AG04450 (cell line): ENCODE data around the gene KLRG1. TPM values are rescaled to one million over a fixed set of nuclear protein-coding genes. Genes with fewer than 3 reads are reported as not detected.

Experiments used
- CTCF ChIA-PET: fragments of 300-600, 350-600 bp; formaldehyde crosslinking; extraction: SDS; loops from one replicate; lab custom pipeline; 2022; ENCODE audit warnings: antibody characterized with exemption, inconsistent platforms; lab: Charles Lee
- POLR2A ChIA-PET: fragments of 350-600 bp; formaldehyde crosslinking; extraction: SDS; loops from one replicate; lab custom pipeline; 2021; ENCODE audit warnings: antibody characterized with exemption, inconsistent platforms; lab: Yijun Ruan, JAX
- DNase-seq: peaks from one replicate; pipeline ENCODE4 v3.0.0-alpha.2; 2011; ENCODE audit warnings: low read depth, low spot score
- H3K27ac ChIP-seq: one replicate; pipeline ENCODE4 v1.5.1; 2012; ENCODE audit warnings: low read depth, low read length, control low read depth
- H3K27me3 ChIP-seq: one replicate; pipeline ENCODE4 v1.6.0; 2012; ENCODE audit warnings: low read length; ENCODE audit not compliant: control insufficient read depth, insufficient read depth
- H3K4me3 ChIP-seq: 2 replicates; pipeline ENCODE4 v1.5.1; 2011; ENCODE audit warnings: mild to moderate bottlenecking, low read depth, low read length, control low read depth
- H3K9me3 ChIP-seq: 2 replicates; pipeline ENCODE4 v1.5.1; 2012; ENCODE audit warnings: low read length; ENCODE audit not compliant: control insufficient read depth, insufficient read depth
- polyA minus RNA-seq: library from RNA; depleted of rRNA, polyadenylated mRNA; stranded (reverse); fragments of >200 nt; gene quantifications from 2 replicates; pipeline ENCODE4 v1.2.3, GENCODE V29; 2011; rRNA and poly(A)+ RNA removed
- polyA plus RNA-seq: library from polyadenylated mRNA; depleted of rRNA; stranded (reverse); fragments of >200 nt; gene quantifications from 2 replicates; pipeline ENCODE4 v1.2.3, GENCODE V29; 2011; rRNA removed
- TF ChIP-seq, protein P1 (sequence below): IDR thresholded peaks from 2 replicates; pipeline ENCODE4 v1.5.1; 2011; ENCODE audit warnings: low read depth, low read length, control low read depth, inconsistent platforms

Gene KLRG1
- 1.3 and 1.7 TPM in 2 replicates for polyA plus RNA-seq
- not detected in 2 replicates for polyA minus RNA-seq

DNA sequence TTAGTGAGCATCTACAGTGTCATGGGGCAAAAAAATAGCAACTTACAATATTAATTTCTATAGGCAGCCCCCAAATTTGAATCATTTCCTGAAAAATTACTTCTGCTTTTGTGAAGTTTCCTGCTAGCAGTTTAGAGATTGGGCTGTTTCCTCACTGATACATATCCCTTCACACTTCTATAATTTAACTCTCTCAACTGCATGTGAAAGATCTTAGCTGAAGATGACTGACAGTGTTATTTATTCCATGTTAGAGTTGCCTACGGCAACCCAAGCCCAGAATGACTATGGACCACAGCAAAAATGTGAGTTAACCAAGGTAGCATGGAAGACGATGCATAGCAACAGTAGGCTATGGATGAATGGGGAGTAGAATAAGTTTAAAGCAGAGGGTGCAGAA lies at the start of gene KLRG1:
TSS of gene KLRG1 (plus strand) at position 134 of the 400 bp plus-strand sequence. CDS start at position 224, 90 bp downstream.
- no peak for DNase-seq
- Histone ChIP-seq H3K27me3 (no peaks in the 10 kb centered on the region), H3K27ac (no peak within 1 kb of the TSS), H3K9me3 (no peaks in the 10 kb centered on the region), H3K4me3 (no peak within 1 kb of the TSS)
- ChIA-PET POLR2A (no interaction called here), CTCF (no interaction called here)
- TF ChIP-seq, protein P1, sequence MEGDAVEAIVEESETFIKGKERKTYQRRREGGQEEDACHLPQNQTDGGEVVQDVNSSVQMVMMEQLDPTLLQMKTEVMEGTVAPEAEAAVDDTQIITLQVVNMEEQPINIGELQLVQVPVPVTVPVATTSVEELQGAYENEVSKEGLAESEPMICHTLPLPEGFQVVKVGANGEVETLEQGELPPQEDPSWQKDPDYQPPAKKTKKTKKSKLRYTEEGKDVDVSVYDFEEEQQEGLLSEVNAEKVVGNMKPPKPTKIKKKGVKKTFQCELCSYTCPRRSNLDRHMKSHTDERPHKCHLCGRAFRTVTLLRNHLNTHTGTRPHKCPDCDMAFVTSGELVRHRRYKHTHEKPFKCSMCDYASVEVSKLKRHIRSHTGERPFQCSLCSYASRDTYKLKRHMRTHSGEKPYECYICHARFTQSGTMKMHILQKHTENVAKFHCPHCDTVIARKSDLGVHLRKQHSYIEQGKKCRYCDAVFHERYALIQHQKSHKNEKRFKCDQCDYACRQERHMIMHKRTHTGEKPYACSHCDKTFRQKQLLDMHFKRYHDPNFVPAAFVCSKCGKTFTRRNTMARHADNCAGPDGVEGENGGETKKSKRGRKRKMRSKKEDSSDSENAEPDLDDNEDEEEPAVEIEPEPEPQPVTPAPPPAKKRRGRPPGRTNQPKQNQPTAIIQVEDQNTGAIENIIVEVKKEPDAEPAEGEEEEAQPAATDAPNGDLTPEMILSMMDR = no peak

DNA sequence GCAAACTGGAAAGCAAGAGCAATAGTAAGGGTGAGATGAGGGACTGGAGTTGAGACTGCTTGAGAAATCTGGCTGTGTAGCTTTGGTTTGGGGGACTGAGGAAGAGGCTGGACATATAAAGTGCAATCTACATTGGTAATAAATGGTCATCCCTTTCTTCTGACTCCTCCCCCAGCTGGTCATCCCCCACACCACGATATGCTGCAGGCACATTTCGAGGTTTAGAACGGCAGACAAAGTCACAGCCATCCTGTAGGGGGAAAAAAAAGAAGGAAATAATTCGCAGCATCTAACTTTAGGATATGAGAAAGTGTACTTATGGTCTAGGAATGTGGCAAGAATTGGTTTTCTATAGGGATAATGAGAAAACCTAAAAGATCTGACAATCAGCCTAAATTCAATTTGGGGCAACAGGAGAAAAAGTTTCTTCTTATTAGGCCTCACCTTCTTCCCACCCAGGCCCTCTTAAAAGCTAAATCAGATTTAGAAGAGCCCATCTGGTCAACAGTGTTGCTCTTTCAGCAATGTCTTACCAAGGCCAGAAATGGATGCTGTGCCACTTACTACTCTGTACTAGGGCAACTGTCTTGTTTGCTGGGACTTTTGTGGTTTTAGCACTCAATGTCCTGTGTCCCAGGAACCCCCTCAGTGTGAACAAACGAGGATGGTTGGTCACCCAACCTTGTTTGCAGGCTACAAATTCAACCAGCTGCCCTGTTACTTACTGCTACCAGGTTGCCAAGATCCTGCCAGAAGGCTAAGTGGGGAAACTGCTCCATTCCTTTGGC lies 47.5 kb upstream of the KLRG1 start:
- POLR2A ChIA-PET = no interaction called here
- CTCF ChIA-PET = no interaction called here

DNA sequence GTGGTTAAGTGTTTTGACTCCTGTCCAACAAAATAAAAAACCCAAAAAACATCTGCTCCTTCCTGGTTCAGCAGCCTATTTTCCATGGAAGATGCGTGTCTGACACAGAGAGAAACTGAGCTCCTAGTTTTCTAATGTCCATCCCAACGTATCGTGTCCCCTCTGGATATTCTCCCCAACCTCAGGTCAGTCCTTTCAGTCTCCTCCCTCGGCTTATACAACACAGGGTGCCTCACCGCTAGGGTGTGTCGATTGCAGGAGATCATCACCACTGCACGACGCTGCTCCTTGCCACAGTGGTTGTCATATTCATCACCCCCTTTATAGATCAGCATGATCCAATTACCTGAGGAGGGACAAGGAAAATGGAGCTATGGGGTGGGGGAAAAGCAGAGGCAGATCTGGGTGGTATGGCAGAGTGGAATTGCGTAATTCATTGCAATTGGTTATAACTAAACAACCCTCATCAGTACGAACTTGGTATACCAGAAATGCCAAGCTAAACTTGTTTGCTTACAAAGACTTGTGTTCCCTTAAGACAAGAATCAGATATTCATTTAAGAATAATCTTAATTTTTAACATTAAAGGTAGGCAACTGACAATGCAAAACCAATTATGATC lies 45.7 kb upstream of the KLRG1 start:
- H3K4me3 ChIP-seq = no peak overlapping the region
- no peak for DNase-seq
- H3K27ac ChIP-seq = no peak overlapping the region
- POLR2A ChIA-PET = no interaction called here
- H3K9me3 ChIP-seq = no peaks in the 10 kb centered on the region
- no peaks in the 10 kb centered on the region for H3K27me3 ChIP-seq
- TF ChIP-seq, protein P1 = no peak
- CTCF ChIA-PET = interaction anchor here (0.8 kb wide), 1 partner anchor 52 kb away, joined by 3 read pairs; no protein-coding TSS in a partner anchor

More for the DNA sequence above, 47.5 kb upstream of the KLRG1 start:
- H3K27ac ChIP-seq = no peak overlapping the region
- no peaks in the 10 kb centered on the region for H3K27me3 ChIP-seq
- TF ChIP-seq, protein P1 = no peak
- no peaks in the 10 kb centered on the region for H3K9me3 ChIP-seq
- DNase-seq = no peak
- no peak overlapping the region for H3K4me3 ChIP-seq

DNA sequence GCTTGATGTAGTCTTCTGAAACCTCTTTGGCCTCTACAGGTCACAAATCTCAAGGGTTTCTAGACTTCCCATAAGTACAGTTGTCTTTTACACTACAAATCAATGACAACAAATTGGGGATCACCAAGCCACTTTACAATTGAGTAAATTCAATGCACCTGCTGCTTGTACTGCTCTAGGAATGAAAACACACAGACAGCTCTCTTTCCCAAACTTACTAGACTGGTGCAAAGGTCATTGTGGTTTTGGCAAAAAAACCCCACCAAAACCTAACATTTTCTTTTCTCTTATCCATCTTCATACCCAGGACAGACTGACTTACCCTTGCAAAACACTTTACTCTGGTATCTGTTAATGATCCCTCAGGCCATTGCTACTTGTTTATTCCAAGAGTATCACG lies 42.6 kb upstream of the KLRG1 start:
- POLR2A ChIA-PET = no interaction called here
- Histone ChIP-seq H3K27me3 (no peaks in the 10 kb centered on the region), H3K9me3 (no peaks in the 10 kb centered on the region; the same call in 1 of the 2 replicates), H3K4me3 (no peak overlapping the region), H3K27ac (no peak overlapping the region)
- DNase-seq = no peak
- CTCF ChIA-PET = interaction anchor here (0.8 to 2.1 kb wide), 2 partner anchors 56 to 92 kb away, joined by 3 to 8 read pairs; no protein-coding TSS in a partner anchor
- TF ChIP-seq, protein P1 = no peak
